ENCODE measurements around the gene CACNB4.

Gene CACNB4

GRCh38 chr2:152098496-152099366 lies at the start of gene CACNB4:
TSS of gene CACNB4 (minus strand) at chr2:152099044.
- H3K4me3 ChIP-seq (ENCODE audit: low read depth, low read length), result peak within 1 kb of the TSS; percentile 59
- no peak for TF ChIP-seq CTCF (IDR thresholded peaks at IDR 0.05; ENCODE audit: low read depth, low read length)

GRCh38 chr2:152134488-152135280 lies 35.8 kb upstream of the CACNB4 start:
- no peak overlapping the region for H3K4me3 ChIP-seq (ENCODE audit: low read depth, low read length)
- no peak for TF ChIP-seq CTCF (IDR thresholded peaks at IDR 0.05; ENCODE audit: low read depth, low read length)

GRCh38 chr2:152132306-152132705 lies 33.5 kb upstream of the CACNB4 start:
- no peak for TF ChIP-seq CTCF (IDR thresholded peaks at IDR 0.05; ENCODE audit: low read depth, low read length)
- no peak overlapping the region for H3K4me3 ChIP-seq (ENCODE audit: low read depth, low read length)

- no peak overlapping the region for H3K4me3 ChIP-seq (ENCODE audit: low read depth, low read length)
- TF ChIP-seq CTCF (IDR thresholded peaks at IDR 0.05; ENCODE audit: low read depth, low read length), result no peak
Measured at GRCh38 chr2:152127628-152128027, 28.8 kb upstream of the CACNB4 start.

GRCh38 chr2:152126664-152127063 lies 27.8 kb upstream of the CACNB4 start:
- no peak for TF ChIP-seq CTCF (IDR thresholded peaks at IDR 0.05; ENCODE audit: low read depth, low read length)

GRCh38 chr2:152122161-152122560 lies 23.3 kb upstream of the CACNB4 start:
- H3K4me3 ChIP-seq (ENCODE audit: low read depth, low read length), result no peak overlapping the region
- TF ChIP-seq CTCF (IDR thresholded peaks at IDR 0.05; ENCODE audit: low read depth, low read length), result no peak

More at GRCh38 chr2:152126664-152127063, 27.8 kb upstream of the CACNB4 start:
- no peak overlapping the region for H3K4me3 ChIP-seq (ENCODE audit: low read depth, low read length)

- TF ChIP-seq CTCF (IDR thresholded peaks at IDR 0.05; ENCODE audit: low read depth, low read length), result no peak
Measured at GRCh38 chr2:152120430-152120829, 21.6 kb upstream of the CACNB4 start.

More at GRCh38 chr2:152120430-152120829, 21.6 kb upstream of the CACNB4 start:
- H3K4me3 ChIP-seq (ENCODE audit: low read depth, low read length), result no peak overlapping the region
